Stomach (tissue), 9 donors: ENCODE data around the gene ARFIP1. TPM values are rescaled to one million over a fixed set of nuclear protein-coding genes. Genes with fewer than 3 reads are reported as not detected.

Experiments
- DNase-seq, 2 donors: peaks; one replicate each; pipeline versions ENCODE4 v3.0.0 to v3.0.0-alpha.2; 2013 to 2019
- H3K27ac ChIP-seq, 5 donors: fragments of 200-600 bp in 4 of 5; sonication (generic) in 4 of 5; one replicate each; pipeline ENCODE4 v1.5.1; 2013 to 2019; ENCODE audit warnings: mild to moderate bottlenecking in 1 of 5, moderate library complexity in 1 of 5
- H3K27me3 ChIP-seq, 3 donors: fragments of 200-600 bp; sonication (generic); one replicate each; pipeline ENCODE4 v1.5.1; 2017 to 2019; ENCODE audit warnings: mixed run types in 1 of 3
- H3K36me3 ChIP-seq, 4 donors: fragments of 200-600 bp; sonication (generic); 1 replicate in 3 of 4; 2 replicates in 1 of 4; pipeline ENCODE4 v1.5.1; 2016 to 2019
- H3K4me1 ChIP-seq, 4 donors: fragments of 200-600 bp; sonication (generic); one replicate each; pipeline ENCODE4 v1.5.1; 2016 to 2019
- H3K4me3 ChIP-seq, 4 donors: fragments of 200-600 bp; sonication (generic) in 3 of 4; one replicate each; pipeline ENCODE4 v1.5.1; 2016 to 2019; ENCODE audit warnings: mild to moderate bottlenecking in 1 of 4
- H3K9me3 ChIP-seq, 4 donors: fragments of 200-600 bp; sonication (generic); one replicate each; pipeline ENCODE4 v1.5.1; 2016 to 2019
- EP300 ChIP-seq: sonication (generic); formaldehyde crosslinking; IDR thresholded peaks from one replicate; pipeline ENCODE4 v1.6.1; 2017; ENCODE audit warnings: antibody characterized with exemption
- POLR2A ChIP-seq, 4 donors: fragments of 450-650 bp; IDR thresholded peaks; one replicate each; pipeline ENCODE4 v1.6.1; 2016; ENCODE audit warnings: antibody characterized with exemption in 4 of 4, control low read depth in 2 of 4, mild to moderate bottlenecking in 1 of 4, moderate library complexity in 1 of 4
- POLR2AphosphoS5 ChIP-seq, 3 donors: sonication (generic); formaldehyde crosslinking; IDR thresholded peaks; one replicate each; pipeline ENCODE4 v1.6.1; 2016; ENCODE audit warnings: antibody characterized with exemption in 3 of 3
- WGBS, 5 donors: extraction: QIAGEN DNeasy Blood & Tissue Kit in 3 of 5; methylation state at CpG; one replicate each; pipeline versions ENCODE4 v1.1.5 to v1.1.7; 2013 to 2018; 5-methylcytosine and 5-hydroxymethylcytosine counted together
- intact Hi-C: fragments of 100-400 bp; cut with DNase I; formaldehyde crosslinking; loops from one replicate; pipeline ENCODE4 v1.15.1; 2023; ENCODE audit warnings: low total_unique reads
- polyA plus RNA-seq, 3 donors: library from polyadenylated mRNA; stranded (reverse); fragments of 200-250 nt; gene quantifications; one replicate each; pipeline ENCODE4 v1.2.3, GENCODE V29; 2013
- total RNA-seq, 5 donors: library from RNA; depleted of rRNA; stranded (reverse); fragments of >200 nt; gene quantifications; one replicate each; pipeline versions ENCODE4 v1.1.0 to v1.2.3, GENCODE V29; 2014 to 2016
- TF ChIP-seq, protein P1 (sequence below), 7 experiments: fragments of 450-650 bp in 4 of 7; fragments of 200-600 bp in 3 of 7; sonication (generic) in 3 of 7; IDR thresholded peaks; one replicate each; pipeline ENCODE4 v1.5.1; 2016 to 2019; ENCODE audit warnings: antibody characterized with exemption in 7 of 7, control low read depth in 2 of 7, mild to moderate bottlenecking in 1 of 7
- donor health status: healthy with polysubstance abuse.
- donor health status: Bipolar disorder and iron deficiency.
- donor health status: healthy.

Gene ARFIP1
- total and polyA plus RNA-seq, 8 donors: 15.3 to 103 (median 39.4) TPM

DNA sequence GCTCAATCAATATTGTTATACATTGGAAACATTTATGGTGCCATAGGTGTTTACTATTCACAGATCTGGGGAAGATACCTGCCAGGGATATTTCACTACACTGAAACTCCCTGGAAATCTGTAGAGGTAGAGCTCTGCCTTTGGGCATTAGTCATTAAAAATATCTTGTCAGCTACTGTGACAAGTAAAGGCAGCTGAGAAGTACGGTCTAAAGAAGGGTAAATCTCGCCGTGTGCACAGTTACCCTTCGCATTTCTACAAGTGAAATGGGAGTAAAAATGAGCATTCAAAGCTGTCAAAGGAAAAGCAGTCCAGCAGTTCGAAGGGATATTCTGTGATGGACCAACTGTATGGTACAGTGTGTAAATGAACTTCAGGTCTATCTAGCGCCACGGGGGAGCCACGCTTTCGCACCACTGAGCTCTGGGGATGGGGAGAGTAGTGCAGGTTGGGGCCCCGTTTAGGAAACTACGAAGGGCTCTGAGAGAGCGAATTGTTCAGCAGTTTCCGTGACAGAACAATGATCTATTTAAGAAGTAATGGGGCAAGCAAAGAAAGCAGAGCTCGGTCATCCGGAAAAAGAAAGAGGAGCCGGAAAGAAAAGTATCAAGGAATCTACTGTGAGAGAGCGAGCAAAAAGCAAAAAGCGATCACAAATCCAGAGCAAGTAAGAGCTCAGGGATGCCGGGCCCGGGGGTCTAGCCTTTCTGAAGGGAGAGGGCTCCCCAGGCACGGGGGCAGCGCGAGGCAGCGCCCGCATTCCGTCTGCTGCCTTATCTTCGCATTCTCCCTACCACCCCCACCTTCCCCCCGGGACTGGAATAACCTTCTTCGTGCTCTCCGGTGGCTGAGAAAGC lies 870 bp upstream of the ARFIP1 start:
- Histone ChIP-seq H3K36me3 (no peaks in the 10 kb centered on the region), H3K27ac (peak overlapping the region; percentile 91 to 96 (median 95)), H3K4me1 (peaks cover 17 to 48% (median 36%) of the 10 kb centered on the region in 4 donors), H3K9me3 (no peaks in the 10 kb centered on the region), H3K4me3 (peak overlapping the region; percentile 72 to 85 (median 80)), H3K27me3 (no peaks in the 10 kb centered on the region)
- intact Hi-C loops: no loop called here
- no peak for TF ChIP-seq EP300
- TF ChIP-seq, protein P1, sequence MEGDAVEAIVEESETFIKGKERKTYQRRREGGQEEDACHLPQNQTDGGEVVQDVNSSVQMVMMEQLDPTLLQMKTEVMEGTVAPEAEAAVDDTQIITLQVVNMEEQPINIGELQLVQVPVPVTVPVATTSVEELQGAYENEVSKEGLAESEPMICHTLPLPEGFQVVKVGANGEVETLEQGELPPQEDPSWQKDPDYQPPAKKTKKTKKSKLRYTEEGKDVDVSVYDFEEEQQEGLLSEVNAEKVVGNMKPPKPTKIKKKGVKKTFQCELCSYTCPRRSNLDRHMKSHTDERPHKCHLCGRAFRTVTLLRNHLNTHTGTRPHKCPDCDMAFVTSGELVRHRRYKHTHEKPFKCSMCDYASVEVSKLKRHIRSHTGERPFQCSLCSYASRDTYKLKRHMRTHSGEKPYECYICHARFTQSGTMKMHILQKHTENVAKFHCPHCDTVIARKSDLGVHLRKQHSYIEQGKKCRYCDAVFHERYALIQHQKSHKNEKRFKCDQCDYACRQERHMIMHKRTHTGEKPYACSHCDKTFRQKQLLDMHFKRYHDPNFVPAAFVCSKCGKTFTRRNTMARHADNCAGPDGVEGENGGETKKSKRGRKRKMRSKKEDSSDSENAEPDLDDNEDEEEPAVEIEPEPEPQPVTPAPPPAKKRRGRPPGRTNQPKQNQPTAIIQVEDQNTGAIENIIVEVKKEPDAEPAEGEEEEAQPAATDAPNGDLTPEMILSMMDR (IDR thresholded peaks at IDR 0.05): peak in 1 of 7 experiments; percentile 19
- 1 to 2% (median 1%) methylated on average over 30 of the region's 30 CpGs for WGBS, 5 donors
- peak; percentile 36 to 66 for DNase-seq

DNA sequence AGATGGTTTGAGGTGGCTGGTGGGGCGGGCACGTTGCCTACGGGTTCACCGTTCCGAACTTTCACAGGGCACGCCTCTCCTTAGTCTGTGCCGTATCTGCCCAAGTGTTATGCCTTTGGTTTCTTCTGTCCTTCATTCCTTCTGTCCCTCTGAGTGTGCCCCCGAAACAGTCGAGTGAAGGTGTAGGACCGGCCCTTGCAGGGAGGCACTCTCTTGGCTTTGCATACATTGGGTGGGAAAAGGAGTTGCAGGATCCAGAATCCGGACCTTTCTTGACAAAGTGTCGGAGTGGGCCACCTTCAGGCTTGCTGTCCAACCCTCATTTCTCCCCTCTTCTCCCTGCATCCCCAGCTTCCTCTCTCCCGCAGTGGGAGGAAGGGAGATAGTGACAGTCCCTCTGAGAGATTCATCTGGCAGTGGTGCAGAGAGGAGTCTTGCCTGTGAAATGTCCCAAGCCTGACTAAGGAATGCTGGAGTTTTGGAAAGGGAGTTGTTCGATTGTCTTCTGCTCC lies 569 bp downstream of the ARFIP1 start:
- Histone ChIP-seq H3K4me1 (peaks cover 28 to 63% (median 44%) of the 10 kb centered on the region in 4 donors), H3K4me3 (peak overlapping the region; percentile 72 to 85 (median 80)), H3K27ac (peak overlapping the region; percentile 91 to 96 (median 95)), H3K36me3 (no peaks in the 10 kb centered on the region), H3K27me3 (no peaks in the 10 kb centered on the region), H3K9me3 (no peaks in the 10 kb centered on the region)
- 2 to 3% (median 2%) methylated on average over 11 to 14 of the region's 14 CpGs for WGBS, 5 donors
- TF ChIP-seq, protein P1 (IDR thresholded peaks at IDR 0.05): no peak
- TF ChIP-seq EP300 (no peak), POLR2AphosphoS5 (IDR thresholded peaks at IDR 0.05) (no peak), POLR2A (IDR thresholded peaks at IDR 0.05) (no peak)
- no peak for DNase-seq
- intact Hi-C loops: no loop called here

GRCh38 chr4:152784490-152785350 lies 5.0 kb downstream of the ARFIP1 start:
- Histone ChIP-seq H3K27me3 (no peaks in the 10 kb centered on the region), H3K4me3 (no peak overlapping the region), H3K9me3 (no peaks in the 10 kb centered on the region), H3K36me3 (peaks cover 0 to 5% (median 0%) of the 10 kb centered on the region in 4 donors), H3K4me1 (peaks cover 31 to 72% (median 49%) of the 10 kb centered on the region in 4 donors), H3K27ac (peak overlapping the region in 2 of 5 donors; percentile 2 to 24)
- intact Hi-C loops: no loop called here
- 74 to 86% (median 79%) methylated on average over 4 of the region's 4 CpGs for WGBS, 5 donors
- peak in 1 of 2 donors; percentile 34 for DNase-seq
- TF ChIP-seq POLR2A (IDR thresholded peaks at IDR 0.05): no peak
- TF ChIP-seq, protein P1 (IDR thresholded peaks at IDR 0.05): no peak
- no peak for TF ChIP-seq EP300
- no peak for TF ChIP-seq POLR2AphosphoS5 (IDR thresholded peaks at IDR 0.05)
